Muscle of leg (tissue), 11 donors: ENCODE results near the gene NFIX. TPM values are rescaled to one million over a fixed set of nuclear protein-coding genes. Genes with fewer than 3 reads are reported as not detected.
A peak's percentile ranks its signal among the peaks of the same experiment; 100 is the strongest.

ENCODE experiments used
- DNase-seq: peaks from one replicate; pipeline ENCODE4 v3.0.0; 2013
- H3K27ac ChIP-seq: one replicate; pipeline ENCODE4 v1.5.1; 2013; ENCODE audit warnings: mild to moderate bottlenecking, low read length, control low read depth
- H3K27me3 ChIP-seq: one replicate; pipeline ENCODE4 v1.6.1; 2013; ENCODE audit warnings: low read length; ENCODE audit not compliant: control insufficient read depth, insufficient read depth
- H3K36me3 ChIP-seq: one replicate; pipeline ENCODE4 v1.6.1; 2013; ENCODE audit warnings: low read length; ENCODE audit not compliant: control insufficient read depth, insufficient read depth
- H3K4me1 ChIP-seq: one replicate; pipeline ENCODE4 v1.6.1; 2013; ENCODE audit warnings: low read length; ENCODE audit not compliant: control insufficient read depth, insufficient read depth
- H3K4me3 ChIP-seq: one replicate; pipeline ENCODE4 v1.5.1; 2013; ENCODE audit warnings: low read length, control low read depth
- H3K9me3 ChIP-seq: replicated peaks from 2 replicates; pipeline ENCODE4 v1.6.1; 2013; ENCODE audit warnings: low read depth, low read length; ENCODE audit not compliant: control insufficient read depth
- WGBS: methylation state at CpG from one replicate; pipeline ENCODE4 v1.1.5; 2013; ENCODE audit warnings: missing lambda C conversion rate; ENCODE audit not compliant: insufficient coverage; 5-methylcytosine and 5-hydroxymethylcytosine counted together
- polyA plus RNA-seq, 8 donors: library from polyadenylated mRNA; unstranded; fragments of 120-200 nt; gene quantifications; one replicate each; pipeline versions ENCODE4 v1.2.1 to v1.2.3, GENCODE V29; 2013; ENCODE audit warnings: inconsistent platforms in 1 of 8, low replicate concordance in 1 of 8; ENCODE audit not compliant: insufficient read length in 8 of 8, insufficient read depth in 1 of 8
- total RNA-seq: library from RNA; stranded (reverse); fragments of 120-200 nt; gene quantifications from one replicate; pipeline ENCODE4 v1.2.4, GENCODE V29; 2013

The NFIX gene
- total and polyA plus RNA-seq, 9 donors, result 38.1 to 140 (median 106) TPM

GRCh38 chr19:13028027-13028426 lies 32.8 kb downstream of the NFIX start:
- Histone ChIP-seq H3K4me1 (peaks cover 84% of the 10 kb centered on the region), H3K36me3 (peaks cover 55% of the 10 kb centered on the region), H3K4me3 (no peak overlapping the region), H3K27me3 (peaks cover 14% of the 10 kb centered on the region), H3K9me3 (no peaks in the 10 kb centered on the region), H3K27ac (no peak overlapping the region)
- no peak for DNase-seq
- WGBS, result 71% methylated on average over 1 of the region's 3 CpGs

- WGBS, result 83% methylated on average over 1 of the region's 9 CpGs
- no peak overlapping the region for H3K4me3 ChIP-seq
- H3K27me3 ChIP-seq, result peaks cover 7% of the 10 kb centered on the region
Measured at GRCh38 chr19:13029301-13029880, 34.1 kb downstream of the NFIX start.

GRCh38 chr19:13029893-13030292 lies 34.6 kb downstream of the NFIX start:
- Histone ChIP-seq H3K9me3 (no peaks in the 10 kb centered on the region), H3K4me3 (no peak overlapping the region), H3K27ac (no peak overlapping the region), H3K27me3 (peaks cover 2% of the 10 kb centered on the region), H3K4me1 (peaks cover 92% of the 10 kb centered on the region), H3K36me3 (peaks cover 70% of the 10 kb centered on the region)
- DNase-seq, result no peak
- 20% methylated on average over 3 of the region's 10 CpGs for WGBS

More at GRCh38 chr19:13029301-13029880, 34.1 kb downstream of the NFIX start:
- H3K36me3 ChIP-seq, result peaks cover 66% of the 10 kb centered on the region
- H3K9me3 ChIP-seq, result no peaks in the 10 kb centered on the region
- H3K4me1 ChIP-seq, result peaks cover 92% of the 10 kb centered on the region
- no peak for DNase-seq
- H3K27ac ChIP-seq, result no peak overlapping the region

- Histone ChIP-seq H3K27ac (peak overlapping the region; percentile 16), H3K36me3 (peaks cover 59% of the 10 kb centered on the region), H3K4me3 (no peak overlapping the region), H3K4me1 (peaks cover 89% of the 10 kb centered on the region), H3K27me3 (no peaks in the 10 kb centered on the region), H3K9me3 (no peaks in the 10 kb centered on the region)
- DNase-seq, result peak; percentile 41
- no CpG with 5 or more reads among the region's 12 CpGs for WGBS
Measured at GRCh38 chr19:13031917-13032623, 36.8 kb downstream of the NFIX start.

GRCh38 chr19:13032837-13033236 lies 37.6 kb downstream of the NFIX start:
- H3K4me3 ChIP-seq, result no peak overlapping the region

GRCh38 chr19:13033244-13033643 lies 38.0 kb downstream of the NFIX start:
- Histone ChIP-seq H3K27me3 (no peaks in the 10 kb centered on the region), H3K9me3 (no peaks in the 10 kb centered on the region), H3K36me3 (peaks cover 53% of the 10 kb centered on the region), H3K27ac (no peak overlapping the region), H3K4me3 (no peak overlapping the region), H3K4me1 (peaks cover 90% of the 10 kb centered on the region)
- whole genome bisulfite sequencing, result no CpG with 5 or more reads among the region's 1 CpG
- peak; percentile 23 for DNase-seq

More at GRCh38 chr19:13032837-13033236, 37.6 kb downstream of the NFIX start:
- Histone ChIP-seq H3K36me3 (peaks cover 57% of the 10 kb centered on the region), H3K27me3 (no peaks in the 10 kb centered on the region), H3K9me3 (no peaks in the 10 kb centered on the region), H3K4me1 (peaks cover 90% of the 10 kb centered on the region), H3K27ac (peak overlapping the region; percentile 16)
- DNase-seq, result no peak
- 74% methylated on average over 13 of the region's 13 CpGs for WGBS

GRCh38 chr19:13033819-13034611 lies 38.7 kb downstream of the NFIX start:
- H3K27me3 ChIP-seq, result no peaks in the 10 kb centered on the region
- peaks cover 93% of the 10 kb centered on the region for H3K4me1 ChIP-seq
- no peak overlapping the region for H3K27ac ChIP-seq
- WGBS, result 73% methylated on average over 4 of the region's 8 CpGs
- peaks cover 52% of the 10 kb centered on the region for H3K36me3 ChIP-seq
- no peaks in the 10 kb centered on the region for H3K9me3 ChIP-seq
- no peak overlapping the region for H3K4me3 ChIP-seq
- DNase-seq, result peak; percentile 65

GRCh38 chr19:13034636-13035035 lies 39.4 kb downstream of the NFIX start:
- no peak overlapping the region for H3K4me3 ChIP-seq
- no peaks in the 10 kb centered on the region for H3K9me3 ChIP-seq
- peaks cover 53% of the 10 kb centered on the region for H3K36me3 ChIP-seq
- DNase-seq, result no peak
- H3K4me1 ChIP-seq, result peaks cover 96% of the 10 kb centered on the region
- WGBS, result 63% methylated on average over 2 of the region's 8 CpGs
- no peak overlapping the region for H3K27ac ChIP-seq
- H3K27me3 ChIP-seq, result no peaks in the 10 kb centered on the region

GRCh38 chr19:13035820-13036365 lies 40.6 kb downstream of the NFIX start:
- Histone ChIP-seq H3K9me3 (no peaks in the 10 kb centered on the region), H3K4me1 (peaks cover 96% of the 10 kb centered on the region), H3K4me3 (no peak overlapping the region), H3K36me3 (peaks cover 43% of the 10 kb centered on the region), H3K27ac (peak overlapping the region; percentile 43), H3K27me3 (no peaks in the 10 kb centered on the region)
- 48% methylated on average over 8 of the region's 13 CpGs for WGBS
- no peak for DNase-seq
